Activated CD4-positive, CD25-positive, alpha-beta regulatory T cell treated with anti-CD3 and anti-CD28 coated beads, Interleukin-2, amount 50 U/mL, for 72 hours (primary cell): ENCODE measurements around the gene ABCG5.

Source experiments
- DNase-seq: peaks from one replicate; pipeline ENCODE4 v3.0.0; 2021

ABCG5 gene

GRCh38 chr2:43838560-43839267 lies at the start of gene ABCG5, which contains the start of gene ABCG8:
Gene ABCG5 (minus strand): TSS chr2:43838839. CDS start chr2:43838679, 160 bp downstream.
Gene ABCG8 (plus strand): TSS chr2:43838971. CDS start chr2:43839054, 83 bp downstream.
- DNase-seq = no peak

GRCh38 chr2:43887176-43887575 lies 48.5 kb upstream of the ABCG5 start:
- no peak for DNase-seq

- no peak for DNase-seq
Measured at GRCh38 chr2:43885132-43885632, 46.5 kb upstream of the ABCG5 start.

DNA sequence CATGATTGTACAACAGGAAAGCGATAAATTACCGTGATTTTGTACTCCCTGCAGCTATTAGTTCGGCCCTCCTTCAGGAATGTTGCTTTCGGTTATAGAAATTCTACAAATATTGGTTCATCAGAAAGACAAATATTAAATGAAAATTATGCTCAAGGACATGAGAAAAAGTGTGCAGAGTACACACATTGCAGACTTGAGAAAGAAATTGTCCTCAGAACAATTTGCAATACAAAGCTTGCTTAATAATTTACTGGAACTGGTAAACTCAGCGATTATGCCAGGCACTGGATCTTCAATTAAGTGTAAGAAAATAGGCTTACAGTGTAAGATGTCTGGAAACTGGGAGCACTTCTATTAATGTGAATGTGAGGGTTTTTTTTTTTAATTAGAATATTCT lies 46.0 kb upstream of the ABCG5 start:
- no peak for DNase-seq

GRCh38 chr2:43882312-43882711 lies 43.7 kb upstream of the ABCG5 start:
- no peak for DNase-seq

GRCh38 chr2:43880952-43881351 lies 42.3 kb upstream of the ABCG5 start:
- no peak for DNase-seq

DNA sequence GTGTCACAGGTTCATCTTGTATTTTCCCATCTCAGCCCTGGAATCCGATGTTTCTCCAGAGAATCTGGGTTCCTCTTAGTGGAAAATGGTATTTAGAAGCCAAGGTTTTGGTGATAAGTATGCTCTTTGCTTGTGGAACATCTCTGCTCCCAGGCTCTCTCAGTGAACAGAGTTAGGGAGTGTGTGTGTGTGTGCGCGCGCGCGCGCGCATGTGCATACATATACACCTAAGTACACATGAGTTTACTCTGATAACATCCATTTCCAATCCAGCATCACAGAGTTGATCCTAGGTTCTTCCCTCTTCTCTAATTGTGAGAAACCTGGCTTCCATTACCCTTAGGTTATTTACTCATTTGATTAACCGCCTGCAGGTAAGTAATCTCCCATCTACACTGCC lies 41.8 kb upstream of the ABCG5 start:
- no peak for DNase-seq

DNA sequence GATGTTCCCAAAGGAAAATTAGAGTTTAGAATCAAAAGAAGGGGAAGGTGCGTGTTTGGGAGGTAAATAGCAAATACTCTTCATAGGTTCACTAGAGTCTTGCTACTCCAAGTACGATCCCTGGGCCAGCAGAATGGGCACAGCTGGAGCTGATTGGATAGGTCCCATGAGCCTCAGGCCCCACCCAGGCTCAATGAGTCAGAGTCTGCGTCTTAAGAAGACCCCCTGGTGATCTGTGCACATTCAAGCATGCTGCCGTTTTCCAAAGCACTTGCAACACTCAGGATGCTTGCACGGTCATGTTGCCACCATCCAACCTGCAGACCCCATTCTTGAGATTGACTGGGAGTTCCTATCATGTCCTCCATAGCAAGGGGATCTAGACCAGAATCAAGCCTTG lies 40.6 kb upstream of the ABCG5 start:
- no peak for DNase-seq

DNA sequence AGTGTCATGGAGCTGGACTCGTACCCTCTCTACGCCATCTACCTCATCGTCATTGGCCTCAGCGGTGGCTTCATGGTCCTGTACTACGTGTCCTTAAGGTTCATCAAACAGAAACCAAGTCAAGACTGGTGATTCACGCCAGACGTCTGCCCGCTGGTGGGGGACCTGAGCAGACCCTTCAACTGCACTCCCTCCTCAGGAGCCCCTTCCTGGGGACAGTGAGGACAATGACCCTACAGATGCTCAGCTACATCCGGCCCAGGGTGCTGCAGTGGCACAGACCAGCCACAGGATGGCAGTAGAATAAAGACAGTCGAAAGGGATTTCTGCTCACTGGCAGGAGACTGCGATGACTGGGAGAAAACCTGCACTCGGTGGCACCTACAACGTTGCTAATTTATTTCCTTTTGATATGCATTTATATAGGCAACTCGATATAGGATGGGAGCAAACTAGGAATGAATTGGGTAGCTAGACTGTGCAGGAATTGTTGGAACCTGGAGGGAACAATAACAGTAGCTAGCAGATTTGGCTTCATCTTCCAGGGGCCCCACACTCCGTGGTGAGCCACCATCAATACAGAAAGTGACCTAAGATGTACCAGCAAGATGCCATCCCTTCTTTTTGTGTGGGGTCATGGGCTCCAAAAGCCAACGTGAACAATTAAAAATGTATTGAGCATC lies 39.3 kb upstream of the ABCG5 start:
- peak; percentile 68 for DNase-seq

GRCh38 chr2:43874776-43875451 lies 36.3 kb upstream of the ABCG5 start:
- DNase-seq = no peak

DNA sequence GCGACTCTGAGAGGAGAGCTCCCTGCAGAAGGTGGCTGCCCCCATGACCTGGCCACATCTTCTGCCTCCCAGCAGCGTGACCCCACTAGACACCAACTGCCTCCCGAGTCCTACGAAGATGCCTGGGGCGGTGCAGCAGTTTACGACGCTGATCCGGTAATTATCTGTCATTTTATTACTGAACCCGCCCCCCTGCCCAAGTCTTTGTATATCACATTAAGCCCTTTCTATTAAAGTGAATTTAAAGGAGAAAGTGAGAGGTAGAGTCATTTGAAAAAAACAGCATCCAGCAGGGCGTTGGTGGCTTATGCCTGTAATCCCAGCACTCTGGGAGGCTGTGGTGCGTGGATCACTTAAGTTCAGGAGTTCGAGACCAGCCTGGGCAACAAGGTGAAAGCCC lies 33.5 kb upstream of the ABCG5 start:
- no peak for DNase-seq

DNA sequence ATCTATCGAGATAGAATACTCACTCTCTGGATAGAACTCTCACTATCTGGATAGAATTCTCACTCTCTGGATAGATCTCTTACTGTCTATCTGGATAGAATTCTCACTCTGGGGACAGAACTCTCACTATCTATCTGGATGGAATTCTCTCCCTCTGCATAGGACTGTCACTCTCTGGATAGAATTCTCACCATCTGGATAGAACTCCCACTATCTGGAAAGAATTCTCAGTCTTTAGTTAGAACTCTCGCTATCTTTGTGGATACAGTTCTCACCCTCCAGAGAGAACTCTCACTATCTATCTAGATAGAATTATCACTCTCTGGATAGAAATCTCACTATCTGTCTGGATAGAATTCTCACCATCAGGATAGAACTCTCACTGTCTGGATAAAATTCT lies 16.7 kb upstream of the ABCG5 start:
- DNase-seq = no peak

DNA sequence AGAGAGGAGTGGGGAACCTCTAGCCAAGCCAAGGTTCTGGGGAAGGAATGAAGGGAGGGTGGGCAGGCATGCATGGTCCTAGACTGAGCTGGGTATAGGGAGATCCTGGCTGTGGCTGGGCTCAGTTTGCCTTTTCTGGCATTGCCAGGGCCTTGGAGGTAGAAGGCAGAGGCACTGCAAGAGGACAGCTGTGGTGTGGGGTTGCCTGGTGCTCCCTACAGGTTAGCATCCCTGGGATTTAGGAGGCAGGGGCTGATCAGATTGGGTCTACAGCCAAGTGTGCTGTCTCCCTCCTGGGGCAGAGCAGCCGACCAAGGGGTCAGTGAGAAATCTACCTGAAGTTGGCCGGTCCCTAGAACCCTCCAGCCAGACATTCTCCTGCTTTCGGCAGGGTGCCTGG lies 16.0 kb upstream of the ABCG5 start:
- no peak for DNase-seq

- DNase-seq = no peak
Measured at GRCh38 chr2:43853141-43854081, 14.8 kb upstream of the ABCG5 start.

GRCh38 chr2:43852196-43852730 lies 13.6 kb upstream of the ABCG5 start:
- no peak for DNase-seq

DNA sequence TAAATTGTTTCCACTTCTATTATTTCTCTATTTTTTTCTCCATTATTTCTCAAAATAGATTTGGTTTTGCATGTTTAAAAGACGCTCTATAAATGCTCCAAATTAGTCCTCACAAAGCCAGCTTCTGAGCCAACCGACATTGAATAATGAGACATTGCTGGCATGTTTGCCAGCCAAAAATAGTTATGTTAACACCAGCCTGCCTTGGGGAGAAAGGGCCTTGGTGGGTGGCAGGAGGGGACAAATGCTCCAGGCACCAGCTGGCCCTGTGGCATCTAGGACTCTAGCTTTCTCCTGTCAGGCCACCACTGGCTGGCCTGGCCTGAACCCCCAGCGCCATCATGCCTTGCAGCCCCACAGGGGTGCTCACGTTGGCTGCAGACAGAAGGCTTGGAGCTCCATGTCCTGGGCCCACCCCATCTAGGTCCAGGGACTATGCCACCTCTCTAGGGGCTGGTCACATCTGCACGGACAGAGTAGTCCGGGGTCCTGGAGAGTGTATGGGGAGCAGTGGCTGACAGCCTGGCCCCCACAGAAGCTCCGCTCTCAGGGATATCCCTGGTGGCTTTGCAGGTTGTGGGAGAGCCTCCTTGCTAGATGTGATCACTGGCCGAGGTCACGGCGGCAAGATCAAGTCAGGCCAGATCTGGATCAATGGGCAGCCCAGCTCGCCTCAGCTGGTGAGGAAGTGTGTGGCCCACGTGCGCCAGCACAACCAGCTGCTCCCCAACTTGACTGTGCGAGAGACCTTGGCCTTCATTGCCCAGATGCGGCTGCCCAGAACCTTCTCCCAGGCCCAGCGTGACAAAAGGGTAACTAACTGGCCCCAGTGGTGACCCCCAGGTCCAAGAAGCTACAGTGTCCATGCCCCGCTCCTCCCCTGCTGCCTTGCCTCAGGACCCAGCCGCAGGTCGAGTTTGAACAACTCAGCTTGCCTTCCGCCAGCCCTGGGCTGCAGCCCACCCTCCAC lies 12.7 kb upstream of the ABCG5 start:
- no peak for DNase-seq

DNA sequence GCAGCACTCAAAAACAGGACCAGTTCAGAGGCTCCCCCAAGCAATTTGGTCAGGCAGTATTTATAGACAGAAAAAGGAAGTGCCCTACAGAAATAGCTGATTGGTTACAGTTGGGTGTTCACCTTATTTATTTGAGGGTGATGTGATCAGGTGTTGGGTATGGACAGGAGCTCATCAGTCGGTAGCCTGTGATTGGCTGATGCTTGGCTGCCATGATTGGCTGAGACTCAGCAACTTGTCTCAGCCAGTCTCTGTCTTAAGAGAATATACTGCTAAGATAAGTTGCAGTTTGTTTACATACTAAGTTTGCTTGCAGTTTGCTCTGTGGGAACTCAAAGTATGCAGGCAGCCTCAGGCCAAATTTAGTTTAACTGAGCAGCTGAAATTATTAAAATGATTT lies 9.6 kb upstream of the ABCG5 start:
- DNase-seq = no peak

- no peak for DNase-seq
Measured at GRCh38 chr2:43846140-43846793, 7.6 kb upstream of the ABCG5 start.

GRCh38 chr2:43845181-43845580 lies 6.5 kb upstream of the ABCG5 start:
- no peak for DNase-seq

DNA sequence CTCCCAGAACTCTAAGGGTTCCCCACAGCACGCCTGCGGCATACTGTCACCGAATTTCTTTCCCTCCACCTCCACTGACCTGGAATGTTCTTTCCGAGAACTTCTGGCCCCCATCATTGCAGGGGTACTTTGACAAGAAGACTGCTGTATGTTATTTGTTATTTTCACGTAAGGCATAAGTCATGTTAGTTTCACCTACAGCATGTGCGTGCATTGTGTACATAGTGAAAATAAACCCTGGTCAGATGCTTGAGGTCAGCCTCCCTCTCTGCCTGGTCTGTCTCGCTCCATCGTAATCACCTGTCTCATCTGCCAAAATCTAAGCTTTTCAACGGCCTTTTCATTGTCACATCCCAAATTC lies 4.2 kb upstream of the ABCG5 start:
- DNase-seq = no peak
